Neural progenitor cell (in vitro differentiated cells): ENCODE data around the gene HMX2. TPM values are rescaled to one million over a fixed set of nuclear protein-coding genes. Genes with fewer than 3 reads are reported as not detected.

Experiments
- DNase-seq: peaks from one replicate; pipeline ENCODE4 v3.0.0-alpha.2; 2016; ENCODE audit warnings: low spot score
- H2AFZ ChIP-seq: fragments of 200-600 bp; sonication (generic); replicated peaks from 2 replicates; pipeline ENCODE4 v1.6.1; 2016; ENCODE audit warnings: antibody characterized with exemption
- H3F3A ChIP-seq: fragments of 200-600 bp; sonication (generic); 2 replicates; pipeline ENCODE4 v1.6.1; 2016; ENCODE audit warnings: antibody characterized with exemption, low read depth
- H3K27ac ChIP-seq: fragments of 200-600 bp; sonication (generic); 2 replicates; pipeline ENCODE4 v1.5.1; 2016; ENCODE audit warnings: mild to moderate bottlenecking
- H3K27me3 ChIP-seq: fragments of 200-600 bp; sonication (generic); 2 replicates; pipeline ENCODE4 v1.6.1; 2016; ENCODE audit warnings: mild to moderate bottlenecking, moderate library complexity
- H3K36me3 ChIP-seq: fragments of 200-600 bp; sonication (generic); 2 replicates; pipeline ENCODE4 v1.5.1; 2016
- H3K4me1 ChIP-seq: fragments of 200-600 bp; sonication (generic); 2 replicates; pipeline ENCODE4 v1.6.1; 2016; ENCODE audit warnings: mixed run types
- H3K4me2 ChIP-seq: fragments of 200-600 bp; sonication (generic); 2 replicates; pipeline ENCODE4 v1.6.1; 2016
- H3K4me3 ChIP-seq: fragments of 200-600 bp; sonication (generic); 2 replicates; pipeline ENCODE4 v1.5.1; 2016
- H3K79me2 ChIP-seq: fragments of 200-600 bp; sonication (generic); 2 replicates; pipeline ENCODE4 v1.6.1; 2016; ENCODE audit warnings: low read depth
- H3K9ac ChIP-seq: fragments of 200-600 bp; sonication (generic); 2 replicates; pipeline ENCODE4 v1.6.1; 2016
- H3K9me3 ChIP-seq: fragments of 200-600 bp; sonication (generic); 2 replicates; pipeline ENCODE4 v1.5.1; 2016; ENCODE audit warnings: low read depth
- H4K20me1 ChIP-seq: fragments of 200-600 bp; sonication (generic); 2 replicates; pipeline ENCODE4 v1.6.1; 2016; ENCODE audit warnings: low read depth
- H3K27ac Mint-ChIP-seq: 3 replicates; pipeline ENCODE4 v1.8.0; 2021; ENCODE audit warnings: mixed read lengths
- H3K27me3 Mint-ChIP-seq: 2 replicates; pipeline ENCODE4 v1.8.0; 2022; ENCODE audit warnings: low read depth, mild to moderate bottlenecking, inconsistent platforms, moderate library complexity, mixed read lengths; ENCODE audit not compliant: insufficient read depth
- H3K36me3 Mint-ChIP-seq: 3 replicates; pipeline ENCODE4 v1.8.0; 2021; ENCODE audit warnings: mixed read lengths
- H3K4me1 Mint-ChIP-seq: 3 replicates; pipeline ENCODE4 v1.8.0; 2021; ENCODE audit warnings: mixed read lengths
- H3K4me3 Mint-ChIP-seq: 3 replicates; pipeline ENCODE4 v1.8.0; 2021; ENCODE audit warnings: mild to moderate bottlenecking, moderate library complexity, mixed read lengths
- H3K9me3 Mint-ChIP-seq: 3 replicates; pipeline ENCODE4 v1.8.0; 2020; ENCODE audit warnings: mixed read lengths
- EZH2 ChIP-seq: fragments of 200-600 bp; sonication (generic); IDR thresholded peaks from 2 replicates; pipeline ENCODE4 v1.6.1; 2017; ENCODE audit warnings: antibody characterized with exemption, mild to moderate bottlenecking, moderate library complexity
- EZH2phosphoT487 ChIP-seq: fragments of 200-600 bp; sonication (generic); IDR thresholded peaks from 2 replicates; pipeline ENCODE4 v1.6.1; 2017; ENCODE audit warnings: antibody characterized with exemption
- total RNA-seq: library from RNA; depleted of rRNA; stranded (reverse); fragments of >200 nt; gene quantifications from 2 replicates; pipeline ENCODE4 v1.2.3, GENCODE V29; 2015; ENCODE audit warnings: low replicate concordance
- TF ChIP-seq, protein P1 (sequence below): fragments of 200-600 bp; sonication (generic); IDR thresholded peaks from 2 replicates; pipeline ENCODE4 v1.5.1; 2017; ENCODE audit warnings: antibody characterized with exemption, mild to moderate bottlenecking

HMX2 gene
- total RNA-seq, 1 donor from 2014 or later, result 0.21 TPM

DNA sequence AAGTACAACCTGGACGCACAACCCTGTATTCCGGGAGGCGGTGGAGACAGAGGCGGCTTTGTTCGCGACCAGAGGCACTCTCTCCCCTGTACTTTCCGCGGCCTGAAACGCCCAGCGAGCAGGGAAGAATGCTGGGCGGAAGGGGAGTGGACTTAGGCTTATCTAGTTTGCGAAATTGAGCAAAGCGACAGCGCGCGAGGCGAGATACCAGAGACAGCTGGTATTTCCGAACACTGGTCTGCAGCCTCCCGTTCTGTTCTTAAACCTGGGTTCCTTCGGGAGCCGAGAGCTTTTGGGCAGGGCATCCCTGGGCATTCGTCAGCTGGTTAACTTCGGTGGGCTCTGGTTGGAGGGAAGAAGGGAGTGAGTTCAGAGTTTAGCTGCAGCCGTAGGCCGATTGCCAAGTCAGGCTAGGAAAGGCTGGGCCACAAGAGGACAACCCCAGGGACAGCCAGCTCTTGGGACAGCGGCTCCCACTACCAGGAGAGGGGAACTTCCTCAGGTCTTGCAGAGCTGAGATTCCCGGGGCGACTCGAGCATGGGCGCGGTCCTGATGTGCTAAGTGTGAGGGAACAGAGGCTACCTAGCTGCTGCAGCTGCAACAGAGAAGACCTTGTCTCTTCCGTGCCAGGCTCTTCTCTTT lies 8.3 kb upstream of the HMX2 start:
- H3K27ac Mint-ChIP-seq, result no peak overlapping the region
- H2AFZ ChIP-seq, result peak overlapping the region; percentile 27
- H3K4me3 ChIP-seq, result peak overlapping the region; percentile 29

DNA sequence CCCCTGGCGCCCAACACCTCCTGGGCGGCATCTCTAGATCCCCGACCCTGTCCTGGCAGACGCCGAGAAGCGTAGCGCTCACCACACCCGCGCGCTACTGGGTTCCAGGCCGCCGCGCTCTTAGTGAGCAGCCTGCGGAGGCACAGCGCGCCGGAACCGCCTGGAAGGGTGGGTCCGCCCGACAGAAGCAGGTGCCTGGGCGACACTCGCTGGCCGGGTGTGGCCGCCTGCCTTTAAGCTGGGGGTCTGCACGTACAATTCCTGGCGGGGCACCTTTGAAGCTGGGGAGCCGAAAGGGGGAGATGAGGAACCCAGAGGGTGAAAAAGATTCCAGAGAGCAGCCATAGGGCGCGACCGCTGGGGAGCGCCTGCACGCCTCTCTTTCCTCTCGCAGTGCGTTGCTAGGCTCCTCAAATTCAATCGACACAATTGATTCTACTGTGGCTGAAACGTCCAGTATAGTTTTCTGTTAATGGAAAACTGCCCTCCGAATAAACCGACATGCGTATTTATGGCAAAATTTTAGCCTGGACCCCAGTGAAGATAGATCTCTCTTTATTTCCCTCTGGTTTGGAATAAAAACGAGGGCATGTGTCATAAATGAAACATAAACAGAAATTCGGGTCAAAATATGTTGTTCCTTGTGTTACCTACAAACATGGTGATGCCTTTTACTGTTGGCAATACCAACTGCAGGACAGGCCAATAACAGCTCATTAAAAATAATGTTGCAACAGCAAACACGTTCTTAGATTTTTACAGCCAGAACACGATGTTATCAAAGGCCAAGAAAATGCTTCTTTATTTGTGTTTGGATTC lies 7.6 kb upstream of the HMX2 start:
- peaks cover 24% of the 10 kb centered on the region for H3K4me1 Mint-ChIP-seq
- H3K4me1 ChIP-seq, result peaks cover 37% of the 10 kb centered on the region
- peak overlapping the region; percentile 29 for H3K4me3 ChIP-seq

More for the DNA sequence above, 8.3 kb upstream of the HMX2 start:
- Mint-ChIP-seq H3K4me3 (peak overlapping the region; percentile 50), H3K9me3 (no peaks in the 10 kb centered on the region), H3K4me1 (peaks cover 22% of the 10 kb centered on the region), H3K27me3 (peaks cover 88% of the 10 kb centered on the region), H3K36me3 (no peaks in the 10 kb centered on the region)
- TF ChIP-seq EZH2 (peak; percentile 96), EZH2phosphoT487 (peak; percentile 79)
- TF ChIP-seq, protein P1, sequence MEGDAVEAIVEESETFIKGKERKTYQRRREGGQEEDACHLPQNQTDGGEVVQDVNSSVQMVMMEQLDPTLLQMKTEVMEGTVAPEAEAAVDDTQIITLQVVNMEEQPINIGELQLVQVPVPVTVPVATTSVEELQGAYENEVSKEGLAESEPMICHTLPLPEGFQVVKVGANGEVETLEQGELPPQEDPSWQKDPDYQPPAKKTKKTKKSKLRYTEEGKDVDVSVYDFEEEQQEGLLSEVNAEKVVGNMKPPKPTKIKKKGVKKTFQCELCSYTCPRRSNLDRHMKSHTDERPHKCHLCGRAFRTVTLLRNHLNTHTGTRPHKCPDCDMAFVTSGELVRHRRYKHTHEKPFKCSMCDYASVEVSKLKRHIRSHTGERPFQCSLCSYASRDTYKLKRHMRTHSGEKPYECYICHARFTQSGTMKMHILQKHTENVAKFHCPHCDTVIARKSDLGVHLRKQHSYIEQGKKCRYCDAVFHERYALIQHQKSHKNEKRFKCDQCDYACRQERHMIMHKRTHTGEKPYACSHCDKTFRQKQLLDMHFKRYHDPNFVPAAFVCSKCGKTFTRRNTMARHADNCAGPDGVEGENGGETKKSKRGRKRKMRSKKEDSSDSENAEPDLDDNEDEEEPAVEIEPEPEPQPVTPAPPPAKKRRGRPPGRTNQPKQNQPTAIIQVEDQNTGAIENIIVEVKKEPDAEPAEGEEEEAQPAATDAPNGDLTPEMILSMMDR, result no peak
- peaks cover 100% of the 10 kb centered on the region for H3K27me3 ChIP-seq
- no peaks in the 10 kb centered on the region for H3K36me3 ChIP-seq
- H3F3A ChIP-seq, result peaks cover 67% of the 10 kb centered on the region
- peaks cover 98% of the 10 kb centered on the region for H4K20me1 ChIP-seq
- peaks cover 44% of the 10 kb centered on the region for H3K4me1 ChIP-seq
- no peaks in the 10 kb centered on the region for H3K79me2 ChIP-seq
- no peak overlapping the region for H3K9ac ChIP-seq
- DNase-seq, result peak; percentile 92
- no peak overlapping the region for H3K27ac ChIP-seq
- no peaks in the 10 kb centered on the region for H3K9me3 ChIP-seq
- H3K4me2 ChIP-seq, result peak overlapping the region; percentile 74

DNA sequence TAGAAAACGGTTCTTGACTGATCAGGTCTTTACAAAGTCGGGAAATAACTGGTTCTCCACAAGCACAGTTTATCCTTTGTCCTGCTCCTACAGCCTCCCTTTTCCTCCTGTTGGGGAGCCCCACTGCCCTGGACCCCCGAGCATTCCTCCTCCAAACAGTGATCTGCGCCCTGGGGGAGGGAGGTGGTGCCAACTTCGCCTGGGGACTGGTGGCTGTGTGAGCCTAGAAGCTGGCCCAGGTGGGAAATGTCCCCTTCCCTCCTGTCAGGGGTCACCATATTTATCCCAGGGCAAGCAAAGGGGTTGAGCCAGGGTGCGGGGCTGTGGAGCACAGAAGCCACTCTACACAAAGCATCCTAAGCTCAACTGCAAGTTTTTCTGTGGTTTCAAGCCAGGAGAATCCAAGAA lies 6.9 kb upstream of the HMX2 start:
- Histone ChIP-seq H3K27ac (no peak overlapping the region), H2AFZ (no peak overlapping the region), H3K4me2 (no peak overlapping the region), H3K9ac (no peak overlapping the region), H3K9me3 (no peaks in the 10 kb centered on the region), H3K4me3 (no peak overlapping the region), H3K36me3 (no peaks in the 10 kb centered on the region), H3K27me3 (peaks cover 100% of the 10 kb centered on the region), H4K20me1 (peaks cover 99% of the 10 kb centered on the region), H3K79me2 (no peaks in the 10 kb centered on the region), H3K4me1 (peaks cover 40% of the 10 kb centered on the region), H3F3A (peaks cover 68% of the 10 kb centered on the region)
- Mint-ChIP-seq H3K4me3 (no peak overlapping the region), H3K27ac (no peak overlapping the region), H3K9me3 (no peaks in the 10 kb centered on the region), H3K27me3 (peaks cover 94% of the 10 kb centered on the region), H3K4me1 (peaks cover 29% of the 10 kb centered on the region), H3K36me3 (no peaks in the 10 kb centered on the region)
- no peak for TF ChIP-seq EZH2phosphoT487
- TF ChIP-seq, protein P1, result no peak
- TF ChIP-seq EZH2, result no peak
- DNase-seq, result no peak

More for the DNA sequence above, 7.6 kb upstream of the HMX2 start:
- peak; percentile 82 for DNase-seq
- H3K36me3 Mint-ChIP-seq, result no peaks in the 10 kb centered on the region
- H3K27me3 Mint-ChIP-seq, result peaks cover 90% of the 10 kb centered on the region
- H4K20me1 ChIP-seq, result peaks cover 98% of the 10 kb centered on the region
- H2AFZ ChIP-seq, result peak overlapping the region; percentile 27
- H3F3A ChIP-seq, result peaks cover 67% of the 10 kb centered on the region
- no peaks in the 10 kb centered on the region for H3K9me3 Mint-ChIP-seq
- H3K9ac ChIP-seq, result no peak overlapping the region
- H3K79me2 ChIP-seq, result no peaks in the 10 kb centered on the region
- peak overlapping the region; percentile 74 for H3K4me2 ChIP-seq
- peak; percentile 88 for TF ChIP-seq EZH2
- TF ChIP-seq, protein P1, result peak; percentile 39
- peak; percentile 91 for TF ChIP-seq EZH2phosphoT487
- no peak overlapping the region for H3K27ac ChIP-seq
- H3K9me3 ChIP-seq, result no peaks in the 10 kb centered on the region
- H3K36me3 ChIP-seq, result no peaks in the 10 kb centered on the region
- H3K4me3 Mint-ChIP-seq, result peak overlapping the region; percentile 69
- H3K27me3 ChIP-seq, result peaks cover 100% of the 10 kb centered on the region
- H3K27ac Mint-ChIP-seq, result no peak overlapping the region
